H1 (cell line): ENCODE data around the gene SLC6A3. TPM values are rescaled to one million over a fixed set of nuclear protein-coding genes. Genes with fewer than 3 reads are reported as not detected.

Experiments
- CHD2 ChIP-seq: IDR thresholded peaks from 2 replicates; pipeline ENCODE4 v1.6.1; 2012; ENCODE audit warnings: low read length, improper control_type of control experiment
- MAFK ChIP-seq: IDR thresholded peaks from 2 replicates; pipeline ENCODE4 v1.6.1; 2012; ENCODE audit warnings: low read depth, mild to moderate bottlenecking, improper control_type of control experiment, low read length
- SIN3A ChIP-seq, 2 experiments: IDR thresholded peaks in 1 of 2; conservative IDR thresholded peaks in 1 of 2; 2 replicates each; pipeline ENCODE4 v1.6.1; 2011 to 2012; ENCODE audit warnings: low read length in 2 of 2, improper control_type of control experiment in 1 of 2, low read depth in 1 of 2, mild to moderate bottlenecking in 1 of 2
- polyA plus RNA-seq, 7 experiments: library from polyadenylated mRNA; depleted of rRNA in 3 of 7; stranded (reverse) in 5 of 7; unstranded in 2 of 7; fragments of >200 nt in 5 of 7; fragments of 200-250 nt in 2 of 7; gene quantifications; 1 replicate in 5 of 7; 2 replicates in 1 of 7; 4 replicates in 1 of 7; pipeline versions ENCODE4 v1.2.1 to v1.2.3, GENCODE V29; 2011 to 2013; ENCODE audit warnings: missing spikeins in 2 of 7, mixed read lengths in 2 of 7
- total RNA-seq: library from RNA; stranded (reverse); fragmentation: NEBNext Ultra II Directional; extraction: Animal tissue kit (Norgen Biotek cat#: 25700); gene quantifications from 2 replicates; pipeline ENCODE4 v1.2.1, GENCODE V29; 2021
- TF ChIP-seq, protein P1 (sequence below), 3 experiments: IDR thresholded peaks; 1 replicate in 2 of 3; 2 replicates in 1 of 3; pipeline versions ENCODE4 v1.5.1 to v1.6.1; 2011; ENCODE audit warnings: low read length in 3 of 3, mild to moderate bottlenecking in 3 of 3, inconsistent platforms in 2 of 3, low read depth in 1 of 3, moderate library complexity in 1 of 3; ENCODE audit not compliant: insufficient read depth in 1 of 3; ENCODE audit errors: control extremely low read depth in 1 of 3

SLC6A3 gene
- total and polyA plus RNA-seq, 2 of the 8 experiments (the other 6 are each of a cell fraction or from before 2014, with no cell fraction given): 0.48 to 0.91 TPM

DNA sequence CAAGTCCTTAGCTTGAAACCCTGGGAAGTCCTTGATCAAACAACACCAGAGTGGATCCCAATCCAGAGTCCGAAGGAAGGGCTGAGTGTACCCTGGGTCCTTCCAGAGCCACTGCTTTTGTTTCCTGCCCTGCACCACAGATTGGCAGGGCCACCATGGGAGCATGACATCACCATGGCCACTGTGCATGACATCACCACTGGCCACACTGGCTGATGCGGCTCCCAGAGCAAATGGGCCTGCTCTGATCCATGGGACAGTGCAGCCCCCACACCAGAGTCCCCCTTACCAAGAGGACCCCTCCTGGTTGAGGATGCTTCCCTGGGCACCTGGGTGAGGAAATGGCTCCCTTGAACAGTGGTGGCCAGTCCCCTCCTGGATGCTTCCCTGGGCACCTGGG lies 9.9 kb downstream of the SLC6A3 start (continued):
- TF ChIP-seq, protein P1, sequence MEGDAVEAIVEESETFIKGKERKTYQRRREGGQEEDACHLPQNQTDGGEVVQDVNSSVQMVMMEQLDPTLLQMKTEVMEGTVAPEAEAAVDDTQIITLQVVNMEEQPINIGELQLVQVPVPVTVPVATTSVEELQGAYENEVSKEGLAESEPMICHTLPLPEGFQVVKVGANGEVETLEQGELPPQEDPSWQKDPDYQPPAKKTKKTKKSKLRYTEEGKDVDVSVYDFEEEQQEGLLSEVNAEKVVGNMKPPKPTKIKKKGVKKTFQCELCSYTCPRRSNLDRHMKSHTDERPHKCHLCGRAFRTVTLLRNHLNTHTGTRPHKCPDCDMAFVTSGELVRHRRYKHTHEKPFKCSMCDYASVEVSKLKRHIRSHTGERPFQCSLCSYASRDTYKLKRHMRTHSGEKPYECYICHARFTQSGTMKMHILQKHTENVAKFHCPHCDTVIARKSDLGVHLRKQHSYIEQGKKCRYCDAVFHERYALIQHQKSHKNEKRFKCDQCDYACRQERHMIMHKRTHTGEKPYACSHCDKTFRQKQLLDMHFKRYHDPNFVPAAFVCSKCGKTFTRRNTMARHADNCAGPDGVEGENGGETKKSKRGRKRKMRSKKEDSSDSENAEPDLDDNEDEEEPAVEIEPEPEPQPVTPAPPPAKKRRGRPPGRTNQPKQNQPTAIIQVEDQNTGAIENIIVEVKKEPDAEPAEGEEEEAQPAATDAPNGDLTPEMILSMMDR (IDR thresholded peaks at IDR 0.05; ENCODE audit: control extremely low read depth in 1 of 3, insufficient read depth in 1 of 3, low read depth in 1 of 3, low read length in 3 of 3): no peak
- no peak for TF ChIP-seq CHD2
- no peak for TF ChIP-seq MAFK
- no peak for TF ChIP-seq SIN3A (conservative IDR thresholded peaks at IDR 0.05 in 1 of 2, IDR thresholded peaks at IDR 0.05 in 1 of 2; ENCODE audit: low read depth in 1 of 2, low read length in 2 of 2)
